Measurements from ENCODE around the gene UBE2L6. TPM values are rescaled to one million over a fixed set of nuclear protein-coding genes. Genes with fewer than 3 reads are reported as not detected.

Gene UBE2L6
- total and polyA plus RNA-seq, 2 donors (not counting 1 experiment from before 2014, with no cell fraction given), result 63.5 to 70.7 TPM

DNA sequence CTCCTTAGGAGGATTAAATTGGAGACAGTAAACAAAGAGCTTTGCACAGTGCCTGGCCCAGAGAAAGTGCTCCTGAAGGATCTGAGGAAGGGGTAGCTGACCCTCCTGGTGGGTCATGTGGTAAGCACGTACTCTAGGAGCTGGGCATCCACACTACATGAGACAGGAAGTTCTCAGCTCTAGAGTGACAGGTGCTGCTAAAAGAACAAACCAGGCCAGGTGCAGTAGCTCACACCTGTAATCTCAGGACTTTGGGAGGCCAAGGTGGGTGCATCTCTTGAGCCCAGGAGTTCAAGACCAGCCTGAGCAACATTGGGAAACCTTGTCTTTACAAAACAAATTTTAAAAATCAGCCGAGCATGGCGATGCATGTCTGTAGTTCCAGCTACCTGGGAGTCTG, 65.1 kb downstream of the UBE2L6 start:
- H3K27me3 Mint-ChIP-seq, result no peaks in the 10 kb centered on the region
- H3K4me2 ChIP-seq (replicated peaks; ENCODE audit: low read depth, low read length, poor library complexity, severe bottlenecking), result no peak overlapping the region
- no peak for ATAC-seq (ENCODE audit: low read depth)
- CTCF ChIA-PET, result interaction anchor here (2.4 to 7.6 kb wide), 3 partner anchors 9 to 44 kb away, joined by 12 to 34 read pairs (median 17); no protein-coding TSS in a partner anchor
- H3K27me3 ChIP-seq (replicated peaks in 1 of 4; ENCODE audit: control extremely low read depth in 1 of 4, control insufficient read depth in 3 of 4, insufficient read depth in 4 of 4, low read length in 3 of 4), result no peaks in the 10 kb centered on the region
- WGBS (ENCODE audit: insufficient coverage), result 91% methylated on average over 1 of the region's 3 CpGs
- no peak for DNase-seq
- TF ChIP-seq, protein P1, sequence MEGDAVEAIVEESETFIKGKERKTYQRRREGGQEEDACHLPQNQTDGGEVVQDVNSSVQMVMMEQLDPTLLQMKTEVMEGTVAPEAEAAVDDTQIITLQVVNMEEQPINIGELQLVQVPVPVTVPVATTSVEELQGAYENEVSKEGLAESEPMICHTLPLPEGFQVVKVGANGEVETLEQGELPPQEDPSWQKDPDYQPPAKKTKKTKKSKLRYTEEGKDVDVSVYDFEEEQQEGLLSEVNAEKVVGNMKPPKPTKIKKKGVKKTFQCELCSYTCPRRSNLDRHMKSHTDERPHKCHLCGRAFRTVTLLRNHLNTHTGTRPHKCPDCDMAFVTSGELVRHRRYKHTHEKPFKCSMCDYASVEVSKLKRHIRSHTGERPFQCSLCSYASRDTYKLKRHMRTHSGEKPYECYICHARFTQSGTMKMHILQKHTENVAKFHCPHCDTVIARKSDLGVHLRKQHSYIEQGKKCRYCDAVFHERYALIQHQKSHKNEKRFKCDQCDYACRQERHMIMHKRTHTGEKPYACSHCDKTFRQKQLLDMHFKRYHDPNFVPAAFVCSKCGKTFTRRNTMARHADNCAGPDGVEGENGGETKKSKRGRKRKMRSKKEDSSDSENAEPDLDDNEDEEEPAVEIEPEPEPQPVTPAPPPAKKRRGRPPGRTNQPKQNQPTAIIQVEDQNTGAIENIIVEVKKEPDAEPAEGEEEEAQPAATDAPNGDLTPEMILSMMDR (IDR thresholded peaks at IDR 0.05), result no peak
- TF ChIP-seq EZH2 (IDR thresholded peaks at IDR 0.05; ENCODE audit: borderline replicate concordance, insufficient read depth, low read depth, low read length, poor library complexity, severe bottlenecking), result no peak
- POLR2A ChIA-PET, result no interaction called here
- no peaks in the 10 kb centered on the region for H3K79me2 ChIP-seq (ENCODE audit: control insufficient read depth, insufficient read depth, low read length)
- peaks cover 6% of the 10 kb centered on the region for H3K4me1 Mint-ChIP-seq
- H3K4me3 Mint-ChIP-seq, result no peak overlapping the region
- peaks cover 0 to 4% (median 0%) of the 10 kb centered on the region in 3 donors for H3K9me3 ChIP-seq (ENCODE audit: control extremely low read depth in 1 of 3, control insufficient read depth in 2 of 3, insufficient read depth in 1 of 3, low read length in 2 of 3)
- peaks cover 0 to under 1% of the 10 kb centered on the region in 2 experiments for H3K36me3 ChIP-seq (replicated peaks in 1 of 2; ENCODE audit: control extremely low read depth in 1 of 2, control insufficient read depth in 1 of 2, extremely low read depth in 1 of 2, insufficient read depth in 2 of 2, low read length in 1 of 2)
- no peaks in the 10 kb centered on the region for H3K9me3 Mint-ChIP-seq (ENCODE audit: insufficient read depth)
- intact Hi-C loops (cut with micrococcal nuclease), result no loop called here
- H2AFZ ChIP-seq (ENCODE audit: insufficient read depth, low read depth, low read length, poor library complexity, severe bottlenecking), result no peak overlapping the region
- no peak overlapping the region for H3K9ac ChIP-seq (ENCODE audit: low read length)
- no peak overlapping the region for H3K27ac Mint-ChIP-seq
- peaks cover 0 to 6% of the 10 kb centered on the region in 2 donors for H3K4me1 ChIP-seq (ENCODE audit: control insufficient read depth in 2 of 2, insufficient read depth in 2 of 2, low read length in 2 of 2)
- H3K27ac ChIP-seq (ENCODE audit: low read length in 2 of 2), result no peak overlapping the region
- no peaks in the 10 kb centered on the region for H4K20me1 ChIP-seq (ENCODE audit: control insufficient read depth, insufficient read depth, low read length, poor library complexity, severe bottlenecking)
- no peak overlapping the region for H3K4me3 ChIP-seq (ENCODE audit: control extremely low read depth in 1 of 5, extremely low read depth in 1 of 5, insufficient read depth in 1 of 5, low read depth in 2 of 5, low read length in 4 of 5)

DNA sequence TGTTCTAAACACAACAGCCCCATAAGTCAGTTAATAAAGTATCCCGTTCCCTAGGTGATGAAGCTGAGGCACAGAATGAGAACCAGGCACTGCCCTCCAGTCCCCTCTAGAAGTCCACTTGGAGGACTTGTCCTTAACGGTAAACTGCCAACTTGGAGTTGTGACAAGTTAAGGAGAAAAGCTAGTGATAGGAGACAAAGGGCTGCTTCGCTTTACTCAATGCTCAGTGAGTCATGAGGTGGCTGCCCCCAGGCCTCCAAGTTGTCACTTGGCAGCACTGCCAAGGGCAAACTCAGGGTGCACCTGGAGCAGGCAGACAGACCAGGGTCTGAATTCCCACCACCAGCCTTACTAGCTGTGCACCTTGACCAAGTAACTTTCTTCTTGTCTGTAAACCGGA, 65.5 kb downstream of the UBE2L6 start:
- Histone ChIP-seq H3K79me2 (ENCODE audit: control insufficient read depth, insufficient read depth, low read length) (no peaks in the 10 kb centered on the region), H3K4me2 (replicated peaks; ENCODE audit: low read depth, low read length, poor library complexity, severe bottlenecking) (no peak overlapping the region), H3K36me3 (replicated peaks in 1 of 2; ENCODE audit: control extremely low read depth in 1 of 2, control insufficient read depth in 1 of 2, extremely low read depth in 1 of 2, insufficient read depth in 2 of 2, low read length in 1 of 2) (peaks cover 0 to 3% of the 10 kb centered on the region in 2 experiments), H3K27me3 (replicated peaks in 1 of 4; ENCODE audit: control extremely low read depth in 1 of 4, control insufficient read depth in 3 of 4, insufficient read depth in 4 of 4, low read length in 3 of 4) (no peaks in the 10 kb centered on the region), H3K9ac (ENCODE audit: low read length) (no peak overlapping the region), H3K4me1 (ENCODE audit: control insufficient read depth in 2 of 2, insufficient read depth in 2 of 2, low read length in 2 of 2) (peaks cover 0 to 6% of the 10 kb centered on the region in 2 donors), H4K20me1 (ENCODE audit: control insufficient read depth, insufficient read depth, low read length, poor library complexity, severe bottlenecking) (no peaks in the 10 kb centered on the region), H2AFZ (ENCODE audit: insufficient read depth, low read depth, low read length, poor library complexity, severe bottlenecking) (no peak overlapping the region), H3K27ac (ENCODE audit: low read length in 2 of 2) (no peak overlapping the region), H3K9me3 (ENCODE audit: control extremely low read depth in 1 of 3, control insufficient read depth in 2 of 3, insufficient read depth in 1 of 3, low read length in 2 of 3) (peaks cover 0 to 4% (median 0%) of the 10 kb centered on the region in 3 donors), H3K4me3 (ENCODE audit: control extremely low read depth in 1 of 5, extremely low read depth in 1 of 5, insufficient read depth in 1 of 5, low read depth in 2 of 5, low read length in 4 of 5) (no peak overlapping the region)
- no peak for ATAC-seq (ENCODE audit: low read depth)
- peaks cover 6% of the 10 kb centered on the region for H3K4me1 Mint-ChIP-seq
- intact Hi-C loops (cut with micrococcal nuclease), result no loop called here
- no peak overlapping the region for H3K4me3 Mint-ChIP-seq
- no peak for TF ChIP-seq EZH2 (IDR thresholded peaks at IDR 0.05; ENCODE audit: borderline replicate concordance, insufficient read depth, low read depth, low read length, poor library complexity, severe bottlenecking)
- TF ChIP-seq, protein P1 (IDR thresholded peaks at IDR 0.05), result no peak
- ChIA-PET CTCF (interaction anchor here (1.1 to 7.6 kb wide), 4 partner anchors 8 to 44 kb away, joined by 3 to 34 read pairs (median 14); no protein-coding TSS in a partner anchor), POLR2A (no interaction called here)
- H3K27ac Mint-ChIP-seq, result no peak overlapping the region
- no peak for DNase-seq
- no peaks in the 10 kb centered on the region for H3K27me3 Mint-ChIP-seq
- WGBS (ENCODE audit: insufficient coverage), result 100% methylated on average over 3 of the region's 4 CpGs
- no peaks in the 10 kb centered on the region for H3K9me3 Mint-ChIP-seq (ENCODE audit: insufficient read depth)

Small RNA genes within 50 kb of the gene (small RNA-seq; reads per million reads assigned to genes)
- not detected for gene RN7SL605P (ENCODE audit: insufficient read length, low read depth, low replicate concordance)

Other genes with a start within 250 kb of the UBE2L6 start
- 8.1 and 12.2 TPM in 2 replicates for gene TNKS1BP1, start 242.7 kb downstream of the UBE2L6 start, total RNA-seq
- 2.2 and 2.9 TPM in 2 replicates for gene TNKS1BP1, start 242.7 kb downstream of the UBE2L6 start, polyA plus RNA-seq
- 63.8 and 66.6 TPM in 2 replicates for gene SSRP1, start 231.8 kb downstream of the UBE2L6 start, total RNA-seq
- gene SSRP1, start 231.8 kb downstream of the UBE2L6 start, polyA plus RNA-seq, result 40.9 and 49.3 TPM in 2 replicates
- not detected in 2 replicates for gene P2RX3, start 229.3 kb downstream of the UBE2L6 start, total RNA-seq
- gene P2RX3, start 229.3 kb downstream of the UBE2L6 start, polyA plus RNA-seq, result not detected in 2 replicates
- not detected in 2 replicates for gene PRG3, start 186.5 kb downstream of the UBE2L6 start, total RNA-seq
- gene PRG3, start 186.5 kb downstream of the UBE2L6 start, polyA plus RNA-seq, result not detected in 2 replicates
- not detected in 2 replicates for gene PRG2, start 177.0 kb downstream of the UBE2L6 start, total RNA-seq
- gene PRG2, start 177.0 kb downstream of the UBE2L6 start, polyA plus RNA-seq, result 0.07 and 0.52 TPM in 2 replicates
- 19.3 and 20.9 TPM in 2 replicates for gene SLC43A3, start 140.6 kb downstream of the UBE2L6 start, total RNA-seq
- gene SLC43A3, start 140.6 kb downstream of the UBE2L6 start, polyA plus RNA-seq, result 7.6 and 8.0 TPM in 2 replicates
- 0.12 and 0.27 TPM in 2 replicates for gene RTN4RL2, start 107.1 kb downstream of the UBE2L6 start, total RNA-seq
- gene RTN4RL2, start 107.1 kb downstream of the UBE2L6 start, polyA plus RNA-seq, result 0.10 and 0.13 TPM in 2 replicates
- 3.7 and 5.9 TPM in 2 replicates for gene SLC43A1, start 52.0 kb downstream of the UBE2L6 start, total RNA-seq
- gene SLC43A1, start 52.0 kb downstream of the UBE2L6 start, polyA plus RNA-seq, result 4.8 and 6.4 TPM in 2 replicates
- gene TIMM10, start 36.9 kb downstream of the UBE2L6 start, total RNA-seq, result 39.6 and 39.8 TPM in 2 replicates
- gene TIMM10, start 36.9 kb downstream of the UBE2L6 start, polyA plus RNA-seq, result 21.6 and 36.5 TPM in 2 replicates
- not detected in 2 replicates for gene SMTNL1, start 30.1 kb downstream of the UBE2L6 start, total RNA-seq
- not detected in 2 replicates for gene SMTNL1, start 30.1 kb downstream of the UBE2L6 start, polyA plus RNA-seq
- not detected in 2 replicates for gene SERPING1, start 30.0 kb upstream of the UBE2L6 start, total RNA-seq
- gene SERPING1, start 30.0 kb upstream of the UBE2L6 start, polyA plus RNA-seq, result not detected in 2 replicates
- gene YPEL4, start 82.2 kb upstream of the UBE2L6 start, total RNA-seq, result 1.1 and 1.9 TPM in 2 replicates
- gene YPEL4, start 82.2 kb upstream of the UBE2L6 start, polyA plus RNA-seq, result 0.03 and 0.19 TPM in 2 replicates
- gene CLP1, start 90.1 kb upstream of the UBE2L6 start, total RNA-seq, result 15.5 and 15.8 TPM in 2 replicates
- gene CLP1, start 90.1 kb upstream of the UBE2L6 start, polyA plus RNA-seq, result 6.0 and 9.5 TPM in 2 replicates
- 53.8 and 56.2 TPM in 2 replicates for gene ZDHHC5, start 100.4 kb upstream of the UBE2L6 start, total RNA-seq
- gene ZDHHC5, start 100.4 kb upstream of the UBE2L6 start, polyA plus RNA-seq, result 31.5 and 33.7 TPM in 2 replicates
- 13.7 and 15.0 TPM in 2 replicates for gene MED19, start 144.5 kb upstream of the UBE2L6 start, total RNA-seq
- 9.3 and 10.1 TPM in 2 replicates for gene MED19, start 144.5 kb upstream of the UBE2L6 start, polyA plus RNA-seq
- 58.8 and 60.2 TPM in 2 replicates for gene TMX2, start 144.9 kb upstream of the UBE2L6 start, total RNA-seq
- 29.5 and 40.3 TPM in 2 replicates for gene TMX2, start 144.9 kb upstream of the UBE2L6 start, polyA plus RNA-seq
- 147 and 153 TPM in 2 replicates for gene SELENOH, start 173.8 kb upstream of the UBE2L6 start, total RNA-seq
- gene SELENOH, start 173.8 kb upstream of the UBE2L6 start, polyA plus RNA-seq, result 170 and 196 TPM in 2 replicates
- gene BTBD18, start 184.1 kb upstream of the UBE2L6 start, total RNA-seq, result not detected in 2 replicates
- 0.04 TPM in 1 of 2 replicates, not detected in the other for gene BTBD18, start 184.1 kb upstream of the UBE2L6 start, polyA plus RNA-seq
- 54.4 and 59.2 TPM in 2 replicates for gene CTNND1, start 194.1 kb upstream of the UBE2L6 start, total RNA-seq
- gene CTNND1, start 194.1 kb upstream of the UBE2L6 start, polyA plus RNA-seq, result 12.1 and 25.7 TPM in 2 replicates

Measured in B cell (primary cell).